ENCODE results near the gene FBXW9.

The FBXW9 gene

GRCh38 chr19:12715929-12716328 is 19.5 kb upstream of the FBXW9 start:
- TF ChIP-seq EGR1 (IDR thresholded peaks at IDR 0.05) (no peak), EP300 (IDR thresholded peaks at IDR 0.05; ENCODE audit: borderline replicate concordance) (no peak), TAF1 (IDR thresholded peaks at IDR 0.05; ENCODE audit: low read depth) (no peak), RAD21 (IDR thresholded peaks at IDR 0.05; ENCODE audit: low read depth) (no peak), NFIC (IDR thresholded peaks at IDR 0.05) (no peak), MAX (IDR thresholded peaks at IDR 0.05) (no peak), CEBPB (IDR thresholded peaks at IDR 0.05) (no peak), CREB1 (IDR thresholded peaks at IDR 0.05; ENCODE audit: low read depth) (no peak), YY1 (IDR thresholded peaks at IDR 0.05; ENCODE audit: low read depth) (no peak), TEAD4 (IDR thresholded peaks at IDR 0.05) (no peak), ZBTB7A (IDR thresholded peaks at IDR 0.05; ENCODE audit: low read depth) (no peak)

DNA sequence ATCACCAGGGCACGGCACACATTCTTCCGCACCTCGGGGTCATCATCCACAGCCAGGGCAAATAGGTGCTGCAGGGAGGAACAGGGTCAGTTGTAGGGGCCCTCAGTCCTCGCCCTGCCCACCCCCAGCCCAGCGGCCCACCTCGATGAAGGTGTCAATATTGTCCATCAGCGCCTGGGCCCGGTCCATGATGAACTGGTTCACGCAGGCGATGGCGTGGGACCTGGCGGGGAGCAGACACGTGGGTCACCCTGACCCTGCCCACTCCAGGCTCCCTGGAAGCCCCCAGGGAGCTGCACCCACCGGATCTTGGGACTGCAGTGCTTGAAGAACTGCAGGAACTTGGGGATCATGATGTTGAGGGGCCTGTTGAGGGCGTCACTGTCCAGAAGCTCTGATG is 18.7 kb upstream of the FBXW9 start:
- TF ChIP-seq, protein P1, sequence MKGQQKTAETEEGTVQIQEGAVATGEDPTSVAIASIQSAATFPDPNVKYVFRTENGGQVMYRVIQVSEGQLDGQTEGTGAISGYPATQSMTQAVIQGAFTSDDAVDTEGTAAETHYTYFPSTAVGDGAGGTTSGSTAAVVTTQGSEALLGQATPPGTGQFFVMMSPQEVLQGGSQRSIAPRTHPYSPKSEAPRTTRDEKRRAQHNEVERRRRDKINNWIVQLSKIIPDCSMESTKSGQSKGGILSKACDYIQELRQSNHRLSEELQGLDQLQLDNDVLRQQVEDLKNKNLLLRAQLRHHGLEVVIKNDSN (IDR thresholded peaks at IDR 0.05), result no peak
- no peak for TF ChIP-seq FOXM1 (IDR thresholded peaks at IDR 0.05; ENCODE audit: borderline replicate concordance, low read depth)
- TF ChIP-seq MAX (IDR thresholded peaks at IDR 0.05), result no peak
- no peak for TF ChIP-seq TCF12 (IDR thresholded peaks at IDR 0.05; ENCODE audit: low read depth)
- no peak for TF ChIP-seq EP300 (IDR thresholded peaks at IDR 0.05; ENCODE audit: borderline replicate concordance)
- no peak for TF ChIP-seq RAD21 (IDR thresholded peaks at IDR 0.05; ENCODE audit: low read depth)
- TF ChIP-seq TAF1 (IDR thresholded peaks at IDR 0.05; ENCODE audit: low read depth), result no peak
- no peak for TF ChIP-seq EGR1 (IDR thresholded peaks at IDR 0.05)
- no peak for TF ChIP-seq ZBTB7A (IDR thresholded peaks at IDR 0.05; ENCODE audit: low read depth)
- no peak for TF ChIP-seq NFIC (IDR thresholded peaks at IDR 0.05)
- no peak for TF ChIP-seq REST (IDR thresholded peaks at IDR 0.05; ENCODE audit: low read depth)
- no peak for TF ChIP-seq YY1 (IDR thresholded peaks at IDR 0.05; ENCODE audit: low read depth)
- no peak for TF ChIP-seq CREB1 (IDR thresholded peaks at IDR 0.05; ENCODE audit: low read depth)

DNA sequence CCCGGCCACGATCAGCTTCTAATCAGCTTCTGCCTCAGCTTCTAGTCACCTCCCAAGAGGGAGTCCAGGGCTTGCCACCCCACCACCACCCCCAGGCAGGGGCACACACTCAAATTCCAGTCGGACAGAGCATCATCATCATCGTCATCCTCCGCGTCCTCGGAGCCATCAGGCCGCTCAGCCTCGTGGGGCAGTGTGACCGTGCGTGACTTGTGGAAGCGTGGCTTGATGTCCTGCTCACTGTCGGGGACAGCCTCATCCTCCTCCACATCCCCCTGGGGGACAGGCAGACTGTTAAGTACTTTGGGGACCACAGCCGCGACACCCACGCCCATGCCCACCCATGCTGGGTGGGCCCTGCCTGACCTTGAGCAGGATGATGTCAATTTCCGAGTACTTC is 14.8 kb upstream of the FBXW9 start:
- TF ChIP-seq EGR1 (IDR thresholded peaks at IDR 0.05), result no peak
- no peak for TF ChIP-seq TCF12 (IDR thresholded peaks at IDR 0.05; ENCODE audit: low read depth)
- TF ChIP-seq ZBTB7A (IDR thresholded peaks at IDR 0.05; ENCODE audit: low read depth), result no peak
- TF ChIP-seq TEAD4 (IDR thresholded peaks at IDR 0.05), result no peak
- TF ChIP-seq FOXM1 (IDR thresholded peaks at IDR 0.05; ENCODE audit: borderline replicate concordance, low read depth), result no peak
- TF ChIP-seq CREB1 (IDR thresholded peaks at IDR 0.05; ENCODE audit: low read depth), result no peak
- no peak for TF ChIP-seq YY1 (IDR thresholded peaks at IDR 0.05; ENCODE audit: low read depth)
- no peak for TF ChIP-seq EP300 (IDR thresholded peaks at IDR 0.05; ENCODE audit: borderline replicate concordance)
- TF ChIP-seq NFIC (IDR thresholded peaks at IDR 0.05), result no peak
- no peak for TF ChIP-seq REST (IDR thresholded peaks at IDR 0.05; ENCODE audit: low read depth)
- no peak for TF ChIP-seq TAF1 (IDR thresholded peaks at IDR 0.05; ENCODE audit: low read depth)

DNA sequence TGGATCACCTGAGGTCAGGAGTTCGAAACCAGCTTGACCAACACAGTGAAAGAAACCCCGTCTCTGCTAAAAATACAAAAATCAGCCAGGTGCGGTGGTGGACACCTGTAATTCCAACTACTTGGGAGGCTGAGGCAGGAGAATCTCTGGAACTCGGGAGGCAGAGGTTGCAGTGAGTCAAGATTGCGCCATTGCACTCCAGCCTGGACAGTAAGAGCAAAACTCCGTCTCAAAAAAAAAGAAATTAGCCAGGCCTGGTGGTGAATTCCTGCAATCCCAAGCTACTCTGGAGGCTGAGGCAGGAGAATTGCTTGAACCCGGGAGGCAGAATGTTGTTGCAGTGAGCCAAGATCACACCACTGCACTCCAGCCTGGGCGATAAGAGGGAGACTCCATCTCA is 12.2 kb upstream of the FBXW9 start:
- TF ChIP-seq TCF12 (IDR thresholded peaks at IDR 0.05; ENCODE audit: low read depth) (no peak), EP300 (IDR thresholded peaks at IDR 0.05; ENCODE audit: borderline replicate concordance) (no peak), YY1 (IDR thresholded peaks at IDR 0.05; ENCODE audit: low read depth) (no peak)

DNA sequence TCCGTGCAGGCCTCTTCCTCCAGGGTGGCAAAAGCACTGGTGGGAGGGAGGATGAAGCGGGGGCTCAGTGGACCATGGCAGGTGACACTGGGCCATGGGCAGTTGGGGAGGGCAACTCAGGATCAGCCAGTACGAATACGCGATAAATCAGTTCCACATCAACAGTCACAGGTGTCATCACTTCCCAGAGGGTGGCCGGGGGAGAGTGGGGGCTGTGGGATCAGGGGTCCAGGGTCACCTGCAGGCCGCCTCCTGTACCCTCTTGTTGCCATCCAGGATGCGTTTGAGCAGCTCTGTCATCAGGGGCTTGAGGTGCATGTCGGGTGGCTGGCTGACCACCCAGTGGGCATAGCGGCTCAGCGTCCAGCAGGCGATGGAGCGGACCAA is 9.9 kb upstream of the FBXW9 start:
- no peak for TF ChIP-seq CEBPB (IDR thresholded peaks at IDR 0.05)
- TF ChIP-seq EP300 (IDR thresholded peaks at IDR 0.05; ENCODE audit: borderline replicate concordance), result no peak
- no peak for TF ChIP-seq MAX (IDR thresholded peaks at IDR 0.05)
- no peak for TF ChIP-seq ZBTB7A (IDR thresholded peaks at IDR 0.05; ENCODE audit: low read depth)
- TF ChIP-seq REST (IDR thresholded peaks at IDR 0.05; ENCODE audit: low read depth), result no peak
- no peak for TF ChIP-seq RAD21 (IDR thresholded peaks at IDR 0.05; ENCODE audit: low read depth)
- TF ChIP-seq EGR1 (IDR thresholded peaks at IDR 0.05), result no peak
- TF ChIP-seq TAF1 (IDR thresholded peaks at IDR 0.05; ENCODE audit: low read depth), result no peak
- TF ChIP-seq NFIC (IDR thresholded peaks at IDR 0.05), result no peak
- TF ChIP-seq FOXM1 (IDR thresholded peaks at IDR 0.05; ENCODE audit: borderline replicate concordance, low read depth), result no peak
- TF ChIP-seq YY1 (IDR thresholded peaks at IDR 0.05; ENCODE audit: low read depth), result no peak
- TF ChIP-seq TCF12 (IDR thresholded peaks at IDR 0.05; ENCODE audit: low read depth), result no peak
